HepG2 (cell line): ENCODE measurements around the gene LAMB4.

Source experiments
- RAD21 ChIP-seq: fragments of 450-650 bp; formaldehyde crosslinking; IDR thresholded peaks from 2 replicates; pipeline ENCODE4 v1.5.0; 2020; ENCODE audit warnings: mild to moderate bottlenecking
- SALL2 ChIP-seq: sonication (generic); formaldehyde crosslinking; IDR thresholded peaks from 2 replicates; pipeline ENCODE4 v1.8.1; 2023; ENCODE audit warnings: mild to moderate bottlenecking, missing genetic modification reagents, inconsistent platforms

DNA sequence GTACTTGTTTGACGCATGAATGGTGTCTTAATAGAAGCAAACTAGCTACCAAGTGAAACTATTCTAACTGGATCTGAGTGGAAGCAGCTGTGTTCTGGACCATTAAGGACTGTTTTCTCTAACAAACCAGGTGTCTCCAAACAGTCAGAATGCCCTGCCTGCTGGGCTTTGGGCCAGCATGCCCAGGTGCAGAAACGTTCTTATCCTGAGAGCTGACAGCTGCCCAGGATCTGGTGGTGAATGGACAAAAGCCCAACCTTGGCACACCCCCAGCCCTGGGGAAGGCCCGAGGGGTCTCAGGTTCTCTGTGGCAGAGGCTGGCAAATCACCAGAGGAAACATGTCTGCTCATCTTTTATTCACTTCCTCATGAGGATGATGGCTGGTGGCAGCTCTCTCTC is 48.2 kb upstream of the LAMB4 start:
- TF ChIP-seq RAD21, result no peak
- no peak for TF ChIP-seq SALL2 (CRISPR knock-in tag)
